Body of pancreas (tissue), 4 donors: ENCODE measurements around the gene MASP1. TPM values are rescaled to one million over a fixed set of nuclear protein-coding genes. Genes with fewer than 3 reads are reported as not detected.

Source experiments
- ATAC-seq: fragments of 150-250 bp; one replicate; pipeline ENCODE4 v1.9.1; 2016
- DNase-seq, 4 donors: peaks; one replicate each; pipeline ENCODE4 v3.0.0-alpha.2; 2019
- H3K27ac ChIP-seq, 4 donors: fragments of 200-600 bp; sonication (generic); 1 replicate in 3 of 4; 2 replicates in 1 of 4; pipeline versions ENCODE4 v1.5.1 to v1.6.1; 2016 to 2019; ENCODE audit warnings: mild to moderate bottlenecking in 1 of 4, mixed read lengths in 1 of 4, moderate library complexity in 1 of 4
- H3K27me3 ChIP-seq, 2 donors: fragments of 200-600 bp; sonication (generic); one replicate each; pipeline ENCODE4 v1.6.0; 2016; ENCODE audit warnings: mild to moderate bottlenecking in 1 of 2
- H3K36me3 ChIP-seq, 2 donors: fragments of 200-600 bp; sonication (generic); replicated peaks in 1 of 2; 2 replicates each; pipeline ENCODE4 v1.5.1; 2016; ENCODE audit warnings: low read depth in 2 of 2; ENCODE audit not compliant: insufficient read depth in 1 of 2
- H3K4me1 ChIP-seq: fragments of 200-600 bp; sonication (generic); one replicate; pipeline ENCODE4 v1.6.0; 2016
- H3K4me3 ChIP-seq, 2 donors: fragments of 200-600 bp; sonication (generic); 1 replicate in 1 of 2; 2 replicates in 1 of 2; pipeline ENCODE4 v1.5.1; 2016 to 2019
- H3K9me3 ChIP-seq, 3 donors: fragments of 200-600 bp; sonication (generic); 1 replicate in 2 of 3; 2 replicates in 1 of 3; pipeline ENCODE4 v1.5.1; 2016
- POLR2A ChIP-seq, 3 donors: fragments of 450-650 bp; IDR thresholded peaks; one replicate each; pipeline ENCODE4 v1.6.1; 2016; ENCODE audit warnings: antibody characterized with exemption in 3 of 3, mild to moderate bottlenecking in 2 of 3
- WGBS, 2 donors: methylation state at CpG; one replicate each; pipeline ENCODE4 v1.1.5; 2017; 5-methylcytosine and 5-hydroxymethylcytosine counted together
- intact Hi-C: fragments of 100-400 bp; cut with DNase I; formaldehyde crosslinking; loops from one replicate; pipeline ENCODE4 v1.15.1; 2023
- total RNA-seq, 2 donors: library from RNA; depleted of rRNA; stranded (reverse); fragments of >200 nt; gene quantifications; one replicate each; pipeline ENCODE4 v1.1.0, GENCODE V29; 2016
- TF ChIP-seq, protein P1 (sequence below), 7 experiments: fragments of 450-650 bp in 4 of 7; fragments of 200-600 bp in 3 of 7; sonication (generic) in 3 of 7; IDR thresholded peaks; one replicate each; pipeline ENCODE4 v1.5.1; 2016 to 2019; ENCODE audit warnings: antibody characterized with exemption in 7 of 7

MASP1 gene
- total RNA-seq, 2 donors from 2014 or later, result 2.3 TPM; not detected in 1

DNA sequence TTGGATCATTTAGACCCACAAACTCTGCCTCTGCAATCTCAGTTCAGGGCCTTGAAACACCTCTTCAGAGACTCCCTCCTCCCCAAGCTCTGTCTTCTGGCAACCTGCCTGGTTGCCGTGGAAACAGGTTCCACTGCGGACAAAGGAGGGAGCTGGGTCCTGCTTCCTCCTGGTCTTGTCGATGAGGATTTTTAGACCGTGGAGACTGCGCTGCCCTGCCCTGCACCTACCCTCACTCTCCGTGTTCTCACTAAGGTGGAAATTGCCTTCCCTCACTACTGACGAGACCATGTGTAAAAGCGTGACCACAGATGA is 94.2 kb downstream of the MASP1 start, which contains the start of gene RTP1:
Gene RTP1 (plus strand): TSS at position 152 of the 315 bp plus-strand sequence. CDS start 30 bp downstream, at position 182.
- DNase-seq (no peak), ATAC-seq (no peak)
- Histone ChIP-seq H3K27me3 (no peaks in the 10 kb centered on the region), H3K4me1 (no peaks in the 10 kb centered on the region), H3K4me3 (no peak within 1 kb of the TSS), H3K9me3 (no peaks in the 10 kb centered on the region), H3K27ac (no peak within 1 kb of the TSS), H3K36me3 (no peaks in the 10 kb centered on the region)
- 50 to 63% methylated on average over 8 of the region's 8 CpGs for WGBS, 2 donors
- intact Hi-C loops, result no loop called here
- TF ChIP-seq, protein P1, sequence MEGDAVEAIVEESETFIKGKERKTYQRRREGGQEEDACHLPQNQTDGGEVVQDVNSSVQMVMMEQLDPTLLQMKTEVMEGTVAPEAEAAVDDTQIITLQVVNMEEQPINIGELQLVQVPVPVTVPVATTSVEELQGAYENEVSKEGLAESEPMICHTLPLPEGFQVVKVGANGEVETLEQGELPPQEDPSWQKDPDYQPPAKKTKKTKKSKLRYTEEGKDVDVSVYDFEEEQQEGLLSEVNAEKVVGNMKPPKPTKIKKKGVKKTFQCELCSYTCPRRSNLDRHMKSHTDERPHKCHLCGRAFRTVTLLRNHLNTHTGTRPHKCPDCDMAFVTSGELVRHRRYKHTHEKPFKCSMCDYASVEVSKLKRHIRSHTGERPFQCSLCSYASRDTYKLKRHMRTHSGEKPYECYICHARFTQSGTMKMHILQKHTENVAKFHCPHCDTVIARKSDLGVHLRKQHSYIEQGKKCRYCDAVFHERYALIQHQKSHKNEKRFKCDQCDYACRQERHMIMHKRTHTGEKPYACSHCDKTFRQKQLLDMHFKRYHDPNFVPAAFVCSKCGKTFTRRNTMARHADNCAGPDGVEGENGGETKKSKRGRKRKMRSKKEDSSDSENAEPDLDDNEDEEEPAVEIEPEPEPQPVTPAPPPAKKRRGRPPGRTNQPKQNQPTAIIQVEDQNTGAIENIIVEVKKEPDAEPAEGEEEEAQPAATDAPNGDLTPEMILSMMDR (IDR thresholded peaks at IDR 0.05), result no peak
- TF ChIP-seq POLR2A (IDR thresholded peaks at IDR 0.05), result no peak

DNA sequence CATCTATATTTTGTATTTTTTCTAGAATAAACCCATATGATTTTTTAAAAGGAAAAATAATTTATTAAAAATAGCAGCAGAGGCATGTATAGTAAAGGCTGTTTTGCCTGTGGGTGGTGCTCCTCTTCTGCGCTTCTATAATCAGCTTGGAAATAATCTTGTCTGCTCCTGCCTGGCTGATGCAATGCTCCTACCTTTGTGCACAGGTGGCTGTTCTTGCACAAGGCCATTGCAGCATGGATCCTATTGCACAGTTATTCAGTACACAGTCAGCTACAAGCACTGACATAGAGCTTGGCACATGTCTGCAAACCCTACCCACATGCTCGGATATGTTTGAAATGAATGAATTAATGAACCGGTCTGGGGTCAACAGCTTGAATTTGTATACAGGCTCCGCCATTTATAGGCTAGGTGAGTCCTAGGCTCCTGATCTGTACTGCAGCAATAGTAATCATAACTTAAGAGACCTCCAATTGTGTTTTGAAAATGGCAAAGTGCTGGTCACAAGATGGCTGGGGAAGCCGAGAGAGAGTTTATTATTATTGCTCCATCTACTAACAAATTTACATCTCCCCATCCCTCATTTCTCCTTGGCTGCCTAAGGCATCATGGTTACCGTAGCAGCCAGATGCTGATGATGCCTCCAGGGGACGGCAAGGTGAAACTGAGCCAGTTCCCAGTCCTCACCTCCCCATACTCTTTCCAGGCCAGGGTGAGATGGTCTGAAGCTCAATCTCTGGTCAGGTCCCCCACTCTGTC is 94.8 kb downstream of the MASP1 start:
- H3K27me3 ChIP-seq, result no peaks in the 10 kb centered on the region
- H3K4me1 ChIP-seq, result no peaks in the 10 kb centered on the region
- no peaks in the 10 kb centered on the region for H3K36me3 ChIP-seq
- no peak for DNase-seq
- TF ChIP-seq, protein P1 (IDR thresholded peaks at IDR 0.05), result no peak
- no peak for TF ChIP-seq POLR2A (IDR thresholded peaks at IDR 0.05)
- no peaks in the 10 kb centered on the region for H3K9me3 ChIP-seq
- no peak for ATAC-seq
- intact Hi-C loops, result no loop called here
- WGBS, 2 donors, result 74 to 79% methylated on average over 7 of the region's 7 CpGs
- H3K27ac ChIP-seq, result no peak overlapping the region
- no peak overlapping the region for H3K4me3 ChIP-seq

DNA sequence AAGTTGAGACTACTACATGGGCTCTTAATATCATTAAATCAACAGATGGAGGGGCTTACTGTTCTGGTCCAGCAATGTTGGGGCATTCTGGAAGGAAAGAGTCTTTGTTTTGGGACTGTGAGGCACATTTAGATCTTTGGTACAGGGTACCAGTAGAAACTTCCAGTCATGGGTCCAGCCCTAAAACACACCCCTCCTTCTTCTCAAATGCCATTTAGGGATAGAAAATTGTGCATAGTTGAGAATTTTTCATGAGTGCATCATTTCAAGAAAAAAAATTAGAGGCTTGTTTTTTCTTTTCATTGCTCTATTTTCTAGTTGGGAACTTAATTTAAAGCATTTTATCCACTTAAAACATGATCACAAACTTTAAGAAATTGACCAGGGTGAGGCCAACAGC is 98.4 kb downstream of the MASP1 start:
- Histone ChIP-seq H3K4me3 (no peak overlapping the region), H3K27me3 (no peaks in the 10 kb centered on the region), H3K36me3 (no peaks in the 10 kb centered on the region), H3K27ac (no peak overlapping the region), H3K4me1 (no peaks in the 10 kb centered on the region), H3K9me3 (no peaks in the 10 kb centered on the region)
- no peak for ATAC-seq
- no peak for DNase-seq
- intact Hi-C loops, result no loop called here
- TF ChIP-seq, protein P1 (IDR thresholded peaks at IDR 0.05), result no peak

DNA sequence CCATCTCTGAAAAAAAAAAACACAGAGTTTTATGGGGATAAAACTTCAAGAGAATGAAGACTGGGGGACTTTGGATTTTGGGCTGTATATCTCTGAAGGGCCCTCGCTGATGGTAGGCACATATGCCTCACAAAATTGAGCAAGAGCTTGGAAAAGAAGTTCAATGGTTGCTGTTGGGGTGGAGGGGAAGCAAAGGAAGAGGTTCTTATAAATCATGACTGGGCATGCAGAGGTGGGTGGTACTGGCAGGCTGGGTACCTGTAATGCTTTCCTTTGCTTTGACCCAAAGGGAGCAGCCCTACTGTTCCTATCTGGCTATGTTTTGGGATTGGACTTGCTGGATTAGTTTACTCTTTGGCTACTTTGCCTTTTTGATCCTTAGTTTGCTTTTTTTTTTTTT is 100.3 kb downstream of the MASP1 start:
- Histone ChIP-seq H3K9me3 (no peaks in the 10 kb centered on the region), H3K4me1 (no peaks in the 10 kb centered on the region), H3K27ac (no peak overlapping the region), H3K4me3 (no peak overlapping the region), H3K36me3 (no peaks in the 10 kb centered on the region), H3K27me3 (no peaks in the 10 kb centered on the region)
- 50 to 77% methylated on average over 1 of the region's 1 CpG for WGBS, 2 donors
- ATAC-seq, result no peak
- TF ChIP-seq POLR2A (IDR thresholded peaks at IDR 0.05), result no peak
- TF ChIP-seq, protein P1 (IDR thresholded peaks at IDR 0.05), result no peak
- intact Hi-C loops, result no loop called here
- no peak for DNase-seq

DNA sequence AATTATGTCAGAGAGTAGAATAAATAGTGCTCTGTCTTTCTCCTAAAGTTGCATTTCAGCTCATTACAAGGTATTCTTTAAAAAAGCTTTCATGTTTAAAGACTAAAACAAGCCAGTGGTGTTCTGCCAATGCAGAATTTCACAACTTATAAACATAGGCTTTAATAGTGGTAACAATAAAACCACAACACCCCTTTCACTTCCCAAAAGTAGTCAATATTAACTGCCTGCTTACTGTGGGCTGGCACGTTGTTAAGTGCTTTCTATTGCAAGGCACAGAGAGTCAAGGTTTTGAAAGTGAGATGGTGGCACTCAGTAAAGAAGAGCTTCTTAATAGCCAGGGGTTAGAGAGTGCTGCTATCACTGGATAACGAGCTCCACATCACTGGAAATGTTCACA is 102.6 kb downstream of the MASP1 start:
- intact Hi-C loops, result no loop called here
- 20 to 25% methylated on average over 2 of the region's 2 CpGs for WGBS, 2 donors
- TF ChIP-seq, protein P1 (IDR thresholded peaks at IDR 0.05), result no peak
- no peak for TF ChIP-seq POLR2A (IDR thresholded peaks at IDR 0.05)
- Histone ChIP-seq H3K4me3 (no peak overlapping the region), H3K36me3 (no peaks in the 10 kb centered on the region), H3K27me3 (no peaks in the 10 kb centered on the region), H3K9me3 (no peaks in the 10 kb centered on the region), H3K27ac (no peak overlapping the region), H3K4me1 (no peaks in the 10 kb centered on the region)
- DNase-seq (no peak), ATAC-seq (no peak)
